GM12878 (cell line): Measurements from ENCODE around the gene FBLN5. TPM values are rescaled to one million over a fixed set of nuclear protein-coding genes. Genes with fewer than 3 reads are reported as not detected.
A peak's percentile ranks its signal among the peaks of the same experiment; 100 is the strongest.

Source experiments
- ATAC-seq: fragments of 200-7000 bp; cut with Tn5 transposase; 3 replicates; pipeline ENCODE4 v1.9.1; 2020; ENCODE audit warnings: mild to moderate bottlenecking, moderate library complexity
- BruUV-seq: library from RNA; stranded (reverse); fragments of 400-500 nt; replicated peaks from 2 replicates; lab custom pipeline; 2021; lab: Mats Ljungman, UMichigan
- CTCF ChIA-PET: fragments of 300-600 bp; sonication (Branson Sonifier 250); formaldehyde crosslinking; extraction: SDS; loops from one replicate; lab custom pipeline; 2021; ENCODE audit warnings: inconsistent platforms; lab: Yijun Ruan, JAX
- POLR2A ChIA-PET: fragments of 350-600 bp; formaldehyde crosslinking; extraction: SDS; loops from one replicate; lab custom pipeline; 2021; ENCODE audit warnings: inconsistent platforms; lab: Charles Lee
- RAD21 ChIA-PET: fragments of 300-600 bp; sonication (Branson Sonifier 250); formaldehyde crosslinking; loops from one replicate; lab custom pipeline; 2023; ENCODE audit warnings: antibody characterized with exemption; ENCODE audit not compliant: unreplicated experiment; lab: Charles Lee
- SMC1A ChIA-PET: fragments of 300-600 bp; sonication (Branson Sonifier 250); formaldehyde crosslinking; loops from one replicate; lab custom pipeline; 2023; ENCODE audit not compliant: unreplicated experiment, uncharacterized antibody; lab: Charles Lee
- DNase-seq: peaks from one replicate; pipeline ENCODE4 v3.0.0-alpha.2; 2011; ENCODE audit warnings: low read depth, low spot score
- FAIRE-seq: peaks from 3 replicates; lab custom pipeline; 2011; peaks lifted over from hg19 to GRCh38; lab: Jason Lieb, UNC
- H2AFZ ChIP-seq: 2 replicates; pipeline ENCODE4 v1.6.0; 2011; ENCODE audit warnings: low read depth, low read length, control low read depth; ENCODE audit not compliant: control insufficient read depth
- H3K27ac ChIP-seq: 2 replicates; pipeline ENCODE4 v1.5.1; 2011; ENCODE audit warnings: control low read depth; ENCODE audit not compliant: control insufficient read depth, insufficient read depth
- H3K27me3 ChIP-seq, 2 experiments: replicated peaks in 1 of 2; 2 replicates each; pipeline versions ENCODE4 v1.6.0 to v1.6.1; 2011; ENCODE audit warnings: low read length in 1 of 2; ENCODE audit not compliant: control insufficient read depth in 2 of 2, insufficient read depth in 2 of 2
- H3K36me3 ChIP-seq, 2 experiments: 2 replicates each; pipeline ENCODE4 v1.5.1; 2011; ENCODE audit warnings: low read length in 1 of 2; ENCODE audit not compliant: control insufficient read depth in 2 of 2, insufficient read depth in 2 of 2
- H3K4me1 ChIP-seq: 2 replicates; pipeline ENCODE4 v1.6.1; 2011; ENCODE audit warnings: mild to moderate bottlenecking, low read length, moderate library complexity, mixed read lengths; ENCODE audit not compliant: control insufficient read depth, insufficient read depth
- H3K4me2 ChIP-seq: 2 replicates; pipeline ENCODE4 v1.6.0; 2011; ENCODE audit warnings: control low read depth; ENCODE audit not compliant: control insufficient read depth, insufficient read depth
- H3K4me3 ChIP-seq: fragments of 200-600 bp; sonication (generic); 2 replicates; pipeline ENCODE4 v1.5.1; 2016
- H3K79me2 ChIP-seq: 2 replicates; pipeline ENCODE4 v1.6.0; 2011; ENCODE audit warnings: low read length; ENCODE audit not compliant: control insufficient read depth, insufficient read depth
- H3K9ac ChIP-seq: 2 replicates; pipeline ENCODE4 v1.8.0; 2011; ENCODE audit warnings: low read length, control low read depth, mixed read lengths; ENCODE audit not compliant: control insufficient read depth, insufficient read depth
- H3K9me3 ChIP-seq: replicated peaks from 3 replicates; pipeline ENCODE4 v1.5.1; 2011; ENCODE audit warnings: mild to moderate bottlenecking, low read length; ENCODE audit not compliant: control insufficient read depth, insufficient read depth
- H4K20me1 ChIP-seq: 2 replicates; pipeline ENCODE4 v1.6.0; 2011; ENCODE audit not compliant: control insufficient read depth, insufficient read depth
- CHD2 ChIP-seq: IDR thresholded peaks from 2 replicates; pipeline ENCODE4 v1.6.1; 2011; ENCODE audit warnings: low read depth, low read length, improper control_type of control experiment, borderline replicate concordance
- LARP7 ChIP-seq: fragments of 450-650 bp; IDR thresholded peaks from 2 replicates; pipeline ENCODE4 v1.6.1; 2017; ENCODE audit warnings: mild to moderate bottlenecking
- STAT1 ChIP-seq: fragments of 450-650 bp; conservative IDR thresholded peaks from 2 replicates; pipeline ENCODE4 v1.6.1; 2014; ENCODE audit warnings: antibody characterized with exemption, mild to moderate bottlenecking
- STAT3 ChIP-seq: IDR thresholded peaks from 2 replicates; pipeline ENCODE4 v1.6.1; 2011; ENCODE audit warnings: low read depth, low read length, improper control_type of control experiment
- WGBS: methylation state at CpG from one replicate; pipeline ENCODE4 v1.1.6; 2016; ENCODE audit warnings: low lambda C conversion rate; ENCODE audit not compliant: insufficient replicate concordance, insufficient coverage; ENCODE audit errors: missing lambda C conversion rate; 5-methylcytosine and 5-hydroxymethylcytosine counted together
- in situ Hi-C: fragments of 300-500 bp; cut with MboI; formaldehyde crosslinking; loops from 9 replicates; pipeline ENCODE4 v1.14.3; 2018; ENCODE audit warnings: mixed read lengths
- intact Hi-C: fragments of 100-400 bp; cut with micrococcal nuclease; formaldehyde crosslinking; loops from one replicate; pipeline ENCODE4 v1.14.2; 2022; ENCODE audit not compliant: unreplicated experiment
- polyA plus RNA-seq, 11 experiments: library from polyadenylated mRNA; depleted of rRNA in 4 of 11; unstranded in 6 of 11; stranded (reverse) in 5 of 11; fragments of >200 nt; fragmentation: Nextera tagmentation in 4 of 11; fragmentation: Illumina TruSeq in 1 of 11; extraction: Ambion mirVana in 4 of 11; extraction: Trizol in 1 of 11; gene quantifications; 1 replicate in 1 of 11; 2 replicates in 10 of 11; pipeline versions ENCODE4 v1.2.1 to v1.2.3, GENCODE V29; 2011 to 2016; ENCODE audit warnings: inconsistent platforms in 2 of 11, missing spikeins in 2 of 11, low read depth in 1 of 11
- total RNA-seq, 4 experiments: library from RNA; depleted of rRNA in 3 of 4; stranded (reverse); fragments of >200 nt in 3 of 4; fragmentation: Illumina TruSeq in 1 of 4; extraction: Trizol in 1 of 4; gene quantifications; 2 replicates each; pipeline versions ENCODE4 v1.2.1 to v1.2.3, GENCODE V29; 2013 to 2021
- TF ChIP-seq, protein P1 (sequence below): IDR thresholded peaks from 2 replicates; pipeline ENCODE4 v1.6.1; 2011; ENCODE audit warnings: mild to moderate bottlenecking, low read depth, low read length, moderate library complexity; ENCODE audit not compliant: insufficient replicate concordance

FBLN5 gene
- total and polyA plus RNA-seq, 10 of the 15 experiments (the other 5 are each of a cell fraction or from before 2014, with no cell fraction given): 0.03 to 0.64 (median 0.24) TPM

DNA sequence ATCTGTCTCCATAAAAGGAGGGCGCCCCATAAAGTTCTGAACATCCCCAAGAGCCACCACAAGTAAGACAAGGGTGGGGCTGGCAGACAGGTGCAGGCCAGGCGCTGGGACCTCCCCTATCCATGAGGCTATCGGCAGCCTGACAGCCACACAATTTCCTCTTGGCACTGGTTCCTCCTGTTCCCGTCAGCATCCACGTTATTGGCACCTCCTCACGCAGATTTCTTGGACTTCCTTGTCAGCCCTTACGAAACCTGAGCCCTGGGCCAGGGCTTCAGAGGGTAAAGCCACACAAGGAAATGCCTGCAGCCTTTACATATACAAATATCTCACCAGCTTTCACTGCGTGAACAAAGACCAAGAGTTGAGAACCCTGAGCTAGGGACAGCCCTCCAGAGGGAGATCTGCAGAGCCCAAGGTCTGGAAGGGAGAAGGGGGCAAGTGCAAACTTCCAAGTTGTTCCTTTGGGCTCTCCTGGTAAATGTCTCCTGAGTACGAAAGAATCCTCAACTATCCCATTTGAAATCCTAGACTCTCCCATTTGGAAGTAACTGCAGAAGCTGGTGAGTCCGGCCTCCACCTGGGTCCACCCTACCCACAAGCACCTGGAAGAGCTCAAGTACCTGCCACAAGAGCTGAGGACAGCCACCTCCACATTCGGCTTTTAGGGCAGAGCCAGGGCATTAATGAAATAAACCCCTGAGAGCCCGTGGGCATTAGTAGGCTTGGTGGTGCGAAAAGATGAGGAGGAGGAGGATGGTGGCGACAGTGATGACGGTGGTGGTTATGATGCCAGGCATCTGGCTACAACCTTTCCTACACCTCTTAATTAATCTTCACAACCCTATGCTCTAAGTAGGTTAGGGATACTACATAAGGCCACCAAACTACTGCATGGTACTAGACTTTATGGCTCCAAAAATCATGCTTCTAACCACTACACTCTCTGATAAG is 74.7 kb downstream of the FBLN5 start:
- TF ChIP-seq, protein P1, sequence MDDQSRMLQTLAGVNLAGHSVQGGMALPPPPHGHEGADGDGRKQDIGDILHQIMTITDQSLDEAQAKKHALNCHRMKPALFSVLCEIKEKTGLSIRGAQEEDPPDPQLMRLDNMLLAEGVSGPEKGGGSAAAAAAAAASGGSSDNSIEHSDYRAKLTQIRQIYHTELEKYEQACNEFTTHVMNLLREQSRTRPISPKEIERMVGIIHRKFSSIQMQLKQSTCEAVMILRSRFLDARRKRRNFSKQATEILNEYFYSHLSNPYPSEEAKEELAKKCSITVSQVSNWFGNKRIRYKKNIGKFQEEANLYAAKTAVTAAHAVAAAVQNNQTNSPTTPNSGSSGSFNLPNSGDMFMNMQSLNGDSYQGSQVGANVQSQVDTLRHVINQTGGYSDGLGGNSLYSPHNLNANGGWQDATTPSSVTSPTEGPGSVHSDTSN: no peak
- TF ChIP-seq STAT3 (no peak), CHD2 (no peak), STAT1 (no peak), LARP7 (no peak)
- DNase-seq (no peak), FAIRE-seq (no peak), ATAC-seq (peak; percentile 21)
- H4K20me1 ChIP-seq: no peaks in the 10 kb centered on the region
- peak overlapping the region; percentile 28; the same call in 1 of the 2 replicates for H2AFZ ChIP-seq
- BruUV-seq: no TSS peak
- ChIA-PET CTCF (no interaction called here), SMC1A (interaction anchor here (1.4 kb wide), 1 partner anchor 37 kb away, joined by 3 read pairs; no protein-coding TSS in a partner anchor), POLR2A (no interaction called here), RAD21 (no interaction called here)
- intact Hi-C loops: no loop called here
- 13% methylated on average over 15 of the region's 15 CpGs for WGBS
- H3K9ac ChIP-seq: no peak overlapping the region
- in situ Hi-C loops: no loop called here
- H3K79me2 ChIP-seq: no peaks in the 10 kb centered on the region
- peaks cover 28% of the 10 kb centered on the region for H3K4me1 ChIP-seq
- H3K4me3 ChIP-seq: no peak overlapping the region
- H3K9me3 ChIP-seq: no peaks in the 10 kb centered on the region; the same call in 2 of the 3 replicates
- peak overlapping the region; percentile 41 for H3K4me2 ChIP-seq
- H3K36me3 ChIP-seq: no peaks in the 10 kb centered on the region
- H3K27ac ChIP-seq: 0 out of 2 replicates have a peak overlapping the region, but pooled peaks have one; percentile 7
- H3K27me3 ChIP-seq: no peaks in the 10 kb centered on the region
